Ovary (tissue), 3 donors: ENCODE data around the gene OR10H5.

Experiments used
- EP300 ChIP-seq: sonication (generic); formaldehyde crosslinking; IDR thresholded peaks from one replicate; pipeline ENCODE4 v1.6.1; 2017; ENCODE audit warnings: antibody characterized with exemption
- POLR2A ChIP-seq: fragments of 450-650 bp; IDR thresholded peaks from one replicate; pipeline ENCODE4 v1.6.1; 2017; ENCODE audit warnings: antibody characterized with exemption, mild to moderate bottlenecking, moderate library complexity
- TF ChIP-seq, protein P1 (sequence below), 3 donors: fragments of 450-650 bp in 2 of 3; fragments of 200-600 bp in 1 of 3; IDR thresholded peaks; one replicate each; pipeline versions ENCODE4 v1.5.1 to v1.8.0; 2016 to 2022; ENCODE audit warnings: antibody characterized with exemption in 3 of 3, mild to moderate bottlenecking in 1 of 3
- donor health status: DM: no; HTN: no; CAD: no.

DNA sequence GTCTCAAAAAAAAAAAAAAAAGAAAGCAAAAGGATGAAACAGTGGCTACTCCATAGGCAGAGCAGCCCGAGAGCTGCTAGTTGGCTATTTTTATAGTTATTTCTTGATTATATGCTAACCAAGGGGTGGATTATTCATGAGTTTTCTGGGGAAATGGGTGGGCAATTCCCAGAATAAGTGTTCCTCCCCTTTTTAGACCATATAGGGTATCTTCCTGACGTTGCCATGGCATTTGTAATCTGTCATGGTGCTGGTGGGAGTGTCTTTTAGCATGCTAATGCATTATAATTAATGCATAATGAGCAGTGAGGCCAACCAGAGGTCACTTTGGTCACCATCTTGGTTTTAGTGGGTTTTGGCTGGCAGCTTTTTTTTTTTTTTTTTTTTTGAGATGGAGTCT, 53.4 kb downstream of the OR10H5 start:
- no peak for TF ChIP-seq POLR2A
- TF ChIP-seq, protein P1, sequence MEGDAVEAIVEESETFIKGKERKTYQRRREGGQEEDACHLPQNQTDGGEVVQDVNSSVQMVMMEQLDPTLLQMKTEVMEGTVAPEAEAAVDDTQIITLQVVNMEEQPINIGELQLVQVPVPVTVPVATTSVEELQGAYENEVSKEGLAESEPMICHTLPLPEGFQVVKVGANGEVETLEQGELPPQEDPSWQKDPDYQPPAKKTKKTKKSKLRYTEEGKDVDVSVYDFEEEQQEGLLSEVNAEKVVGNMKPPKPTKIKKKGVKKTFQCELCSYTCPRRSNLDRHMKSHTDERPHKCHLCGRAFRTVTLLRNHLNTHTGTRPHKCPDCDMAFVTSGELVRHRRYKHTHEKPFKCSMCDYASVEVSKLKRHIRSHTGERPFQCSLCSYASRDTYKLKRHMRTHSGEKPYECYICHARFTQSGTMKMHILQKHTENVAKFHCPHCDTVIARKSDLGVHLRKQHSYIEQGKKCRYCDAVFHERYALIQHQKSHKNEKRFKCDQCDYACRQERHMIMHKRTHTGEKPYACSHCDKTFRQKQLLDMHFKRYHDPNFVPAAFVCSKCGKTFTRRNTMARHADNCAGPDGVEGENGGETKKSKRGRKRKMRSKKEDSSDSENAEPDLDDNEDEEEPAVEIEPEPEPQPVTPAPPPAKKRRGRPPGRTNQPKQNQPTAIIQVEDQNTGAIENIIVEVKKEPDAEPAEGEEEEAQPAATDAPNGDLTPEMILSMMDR (IDR thresholded peaks at IDR 0.05) = no peak
- TF ChIP-seq EP300 = no peak
